Muscle of leg (tissue), 11 donors: ENCODE data around the gene B4GAT1. TPM values are rescaled to one million over a fixed set of nuclear protein-coding genes. Genes with fewer than 3 reads are reported as not detected.
A peak's percentile ranks its signal among the peaks of the same experiment; 100 is the strongest.
"Not testable (repeated sequence)": the region's sequence is repeated elsewhere in the genome, so short reads cannot be mapped to it uniquely, and the experiment has no call there.

Experiments
- DNase-seq: peaks from one replicate; pipeline ENCODE4 v3.0.0; 2013
- H3K27ac ChIP-seq: one replicate; pipeline ENCODE4 v1.5.1; 2013; ENCODE audit warnings: mild to moderate bottlenecking, low read length, control low read depth
- H3K27me3 ChIP-seq: one replicate; pipeline ENCODE4 v1.6.1; 2013; ENCODE audit warnings: low read length; ENCODE audit not compliant: control insufficient read depth, insufficient read depth
- H3K36me3 ChIP-seq: one replicate; pipeline ENCODE4 v1.6.1; 2013; ENCODE audit warnings: low read length; ENCODE audit not compliant: control insufficient read depth, insufficient read depth
- H3K4me1 ChIP-seq: one replicate; pipeline ENCODE4 v1.6.1; 2013; ENCODE audit warnings: low read length; ENCODE audit not compliant: control insufficient read depth, insufficient read depth
- H3K4me3 ChIP-seq: one replicate; pipeline ENCODE4 v1.5.1; 2013; ENCODE audit warnings: low read length, control low read depth
- H3K9me3 ChIP-seq: replicated peaks from 2 replicates; pipeline ENCODE4 v1.6.1; 2013; ENCODE audit warnings: low read depth, low read length; ENCODE audit not compliant: control insufficient read depth
- WGBS: methylation state at CpG from one replicate; pipeline ENCODE4 v1.1.5; 2013; ENCODE audit warnings: missing lambda C conversion rate; ENCODE audit not compliant: insufficient coverage; 5-methylcytosine and 5-hydroxymethylcytosine counted together
- polyA plus RNA-seq, 8 donors: library from polyadenylated mRNA; unstranded; fragments of 120-200 nt; gene quantifications; one replicate each; pipeline versions ENCODE4 v1.2.1 to v1.2.3, GENCODE V29; 2013; ENCODE audit warnings: inconsistent platforms in 1 of 8, low replicate concordance in 1 of 8; ENCODE audit not compliant: insufficient read length in 8 of 8, insufficient read depth in 1 of 8
- total RNA-seq: library from RNA; stranded (reverse); fragments of 120-200 nt; gene quantifications from one replicate; pipeline ENCODE4 v1.2.4, GENCODE V29; 2013

Gene B4GAT1
- total and polyA plus RNA-seq, 9 donors: 17.7 to 25.7 (median 23.2) TPM

DNA sequence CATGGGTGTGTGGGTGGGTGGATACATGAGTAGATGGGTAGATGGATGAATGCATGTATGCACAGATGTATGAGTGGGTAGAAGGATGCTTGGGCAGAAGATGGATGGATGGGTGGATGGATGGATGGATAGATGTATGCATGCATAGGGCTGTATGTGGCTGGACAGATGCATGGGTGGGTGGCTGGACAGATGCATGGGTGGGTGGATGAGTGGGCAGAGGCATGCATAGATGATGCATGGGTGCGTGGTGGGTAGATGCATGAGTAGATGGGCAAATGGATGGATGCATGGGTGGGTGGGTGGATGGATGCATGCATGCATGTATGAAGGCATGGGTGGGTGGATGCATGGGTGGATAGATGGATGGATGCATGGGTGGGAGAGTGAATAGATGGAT lies 23.7 kb downstream of the B4GAT1 start:
- 100% methylated on average over 1 of the region's 1 CpG for WGBS
- no peaks in the 10 kb centered on the region for H3K27me3 ChIP-seq
- no peak overlapping the region for H3K4me3 ChIP-seq
- H3K9me3 ChIP-seq: no peaks in the 10 kb centered on the region
- peaks cover 53% of the 10 kb centered on the region for H3K4me1 ChIP-seq
- no peak for DNase-seq
- H3K27ac ChIP-seq: no peak overlapping the region
- H3K36me3 ChIP-seq: no peaks in the 10 kb centered on the region

DNA sequence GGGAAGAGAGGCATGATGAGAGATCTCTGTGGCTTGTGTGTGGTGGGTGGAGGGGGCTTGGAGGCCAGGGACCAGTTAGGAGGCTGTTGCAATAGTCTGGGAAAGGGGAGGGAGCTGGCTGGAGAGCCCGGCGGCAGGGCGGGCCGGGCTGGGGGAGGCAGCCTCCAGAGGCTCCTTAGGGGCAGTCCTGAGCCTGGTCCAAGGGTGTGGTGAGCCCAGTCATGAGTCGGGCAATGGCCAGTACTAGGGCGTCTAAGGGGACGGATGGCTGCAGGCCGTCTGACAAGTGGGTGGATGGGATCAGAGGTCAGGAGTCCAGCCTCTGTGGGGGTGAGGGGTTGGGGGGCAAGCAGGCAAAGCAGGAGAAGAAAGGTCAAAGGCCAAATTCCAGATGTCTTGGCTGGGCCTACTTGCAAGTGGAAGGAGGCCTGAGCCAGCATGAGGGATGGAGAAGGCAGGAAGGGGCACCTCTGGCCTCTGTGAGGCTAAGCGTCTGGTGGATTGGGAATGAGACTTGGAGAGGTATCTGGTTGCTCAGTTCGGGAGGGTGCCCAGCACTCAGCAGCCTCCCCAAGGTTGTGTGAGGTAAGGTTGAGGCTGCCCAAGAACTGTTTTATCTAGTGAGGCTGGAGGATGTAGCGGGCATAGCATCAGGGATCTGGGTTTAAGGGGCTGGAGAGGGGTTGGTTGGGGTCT lies 24.5 kb downstream of the B4GAT1 start:
- no peaks in the 10 kb centered on the region for H3K36me3 ChIP-seq
- H3K4me1 ChIP-seq: peaks cover 53% of the 10 kb centered on the region
- DNase-seq: no peak
- no peaks in the 10 kb centered on the region for H3K27me3 ChIP-seq
- WGBS: 43% methylated on average over 11 of the region's 11 CpGs
- H3K9me3 ChIP-seq: no peaks in the 10 kb centered on the region
- H3K4me3 ChIP-seq: no peak overlapping the region
- H3K27ac ChIP-seq: no peak overlapping the region

DNA sequence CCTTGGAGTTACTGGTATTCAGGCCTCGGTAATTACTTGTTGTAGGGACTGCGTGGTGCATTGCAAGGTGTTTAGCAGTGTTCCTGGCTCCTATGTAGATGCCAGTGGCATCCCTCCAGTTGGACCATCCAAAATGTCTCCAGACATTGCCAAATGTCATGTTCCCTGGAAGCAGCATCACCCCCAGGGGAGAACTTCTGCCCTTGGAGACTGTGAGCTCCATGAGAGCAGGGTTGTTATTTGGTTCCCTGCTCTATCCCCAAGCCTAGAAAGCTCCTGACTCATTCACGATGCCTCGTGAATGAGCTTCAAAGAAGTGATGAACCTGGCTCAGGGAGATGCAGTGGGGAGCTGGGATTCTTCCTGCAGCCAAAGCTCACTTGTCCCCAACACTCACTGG lies 25.8 kb downstream of the B4GAT1 start:
- Histone ChIP-seq H3K4me3 (no peak overlapping the region), H3K9me3 (no peaks in the 10 kb centered on the region), H3K27me3 (no peaks in the 10 kb centered on the region), H3K27ac (no peak overlapping the region), H3K4me1 (peaks cover 53% of the 10 kb centered on the region), H3K36me3 (no peaks in the 10 kb centered on the region)
- no CpG with 5 or more reads among the region's 4 CpGs for WGBS
- DNase-seq: no peak

DNA sequence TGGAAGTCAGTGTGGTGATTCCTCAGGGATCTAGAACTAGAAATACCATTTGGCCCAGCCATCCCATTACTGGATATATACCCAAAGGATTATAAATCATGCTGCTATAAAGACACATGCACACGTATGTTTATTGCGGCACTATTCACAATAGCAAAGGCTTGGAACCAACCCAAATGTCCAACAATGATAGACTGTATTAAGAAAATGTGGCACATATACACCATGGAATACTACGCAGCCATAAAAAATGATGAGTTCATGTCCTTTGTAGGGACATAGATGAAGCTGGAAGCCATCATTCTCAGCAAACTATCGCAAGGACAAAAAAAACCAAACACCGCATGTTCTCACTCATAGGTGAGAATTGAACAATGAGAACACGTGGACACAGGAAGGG lies 26.7 kb downstream of the B4GAT1 start:
- peaks cover 52% of the 10 kb centered on the region for H3K4me1 ChIP-seq
- H3K4me3 ChIP-seq, H3K27ac ChIP-seq, H3K36me3 ChIP-seq, DNase-seq, H3K27me3 ChIP-seq, H3K9me3 ChIP-seq: not testable (repeated sequence)
- WGBS: no CpG with 5 or more reads among the region's 6 CpGs

DNA sequence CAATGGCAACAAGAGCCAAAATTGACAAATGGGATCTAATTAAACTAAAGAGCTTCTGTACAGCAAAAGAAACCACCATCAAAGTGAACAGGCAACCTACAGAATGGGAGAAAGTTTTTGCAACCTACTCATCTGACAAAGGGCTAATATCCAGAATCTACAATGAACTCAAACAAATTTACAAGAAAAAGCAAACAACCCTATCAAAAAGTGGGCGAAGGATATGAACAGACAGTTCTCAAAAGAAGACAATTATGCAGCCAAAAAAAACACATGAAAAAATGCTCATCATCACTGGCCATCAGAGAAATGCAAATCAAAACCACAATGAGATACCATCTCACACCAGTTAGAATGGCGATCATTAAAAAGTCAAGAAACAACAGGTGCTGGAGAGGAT lies 27.1 kb downstream of the B4GAT1 start:
- H3K4me3 ChIP-seq, DNase-seq, H3K27ac ChIP-seq, H3K27me3 ChIP-seq, H3K9me3 ChIP-seq, H3K36me3 ChIP-seq: not testable (repeated sequence)
- no CpG with 5 or more reads among the region's 2 CpGs for whole genome bisulfite sequencing
- H3K4me1 ChIP-seq: peaks cover 50% of the 10 kb centered on the region

DNA sequence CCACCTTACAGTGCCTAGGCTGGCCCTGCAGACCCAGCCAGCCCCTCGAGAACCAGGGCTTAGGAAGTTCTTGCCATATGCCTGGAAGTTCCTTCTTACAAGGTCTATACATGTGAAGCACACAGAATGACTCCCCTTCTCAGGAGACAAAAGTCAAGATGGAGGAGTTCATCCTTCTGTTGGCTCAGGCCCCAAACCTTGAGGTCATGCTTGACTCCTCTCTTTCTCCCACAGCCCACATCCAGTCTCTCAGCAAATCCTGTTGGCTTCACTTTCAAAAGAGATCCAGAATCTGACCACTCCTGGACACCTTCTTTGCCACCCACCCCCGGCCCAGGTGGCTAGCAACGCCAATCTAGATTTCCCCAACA lies 28.8 kb downstream of the B4GAT1 start:
- Histone ChIP-seq H3K4me1 (peaks cover 52% of the 10 kb centered on the region), H3K27ac (peak overlapping the region; percentile 85), H3K4me3 (no peak overlapping the region)

DNA sequence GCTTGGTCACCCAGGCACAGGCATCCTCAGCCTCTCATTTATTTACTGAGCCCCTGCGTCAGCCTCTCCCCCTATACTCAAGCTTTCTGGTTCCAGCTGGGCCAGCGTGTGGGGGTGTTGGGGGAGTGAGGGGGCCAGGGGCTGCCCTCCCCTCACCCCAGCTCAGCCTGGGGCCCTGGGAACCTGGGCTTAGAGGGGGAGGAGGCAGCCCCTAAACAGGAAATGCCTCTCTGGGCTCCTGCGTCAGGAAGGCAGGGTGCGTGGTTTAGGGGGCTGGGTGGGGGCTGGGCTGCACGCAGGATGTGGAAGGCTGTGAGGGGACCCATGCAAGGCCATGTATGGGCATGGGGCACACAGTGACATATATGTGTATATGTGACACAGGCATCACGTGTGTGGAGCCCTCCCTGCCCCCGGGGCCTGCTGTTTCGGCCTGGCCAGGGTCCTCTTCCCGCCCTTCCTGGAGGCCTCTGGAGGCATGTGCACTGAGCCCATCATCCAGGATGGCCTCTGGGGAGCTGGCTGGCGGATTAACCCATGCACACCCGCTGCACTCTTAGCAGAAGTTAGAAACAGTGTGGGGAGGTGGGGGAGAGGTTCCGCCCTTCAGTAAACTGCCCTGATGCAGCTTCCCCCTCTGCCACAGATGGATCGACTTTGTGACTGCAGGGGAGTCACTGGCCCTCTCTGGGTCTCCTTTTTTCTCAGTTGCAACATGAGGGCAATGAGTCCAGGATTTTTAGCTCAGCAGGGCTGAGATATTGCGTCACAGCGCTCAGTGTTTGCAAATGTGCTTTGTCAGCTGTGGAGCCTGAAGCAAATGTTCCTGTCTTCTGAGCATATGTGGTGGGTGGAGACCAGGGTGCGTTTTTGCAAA lies 29.5 kb downstream of the B4GAT1 start:
- Histone ChIP-seq H3K27ac (peak overlapping the region; percentile 85), H3K36me3 (no peaks in the 10 kb centered on the region), H3K4me3 (no peak overlapping the region), H3K27me3 (peaks cover 5% of the 10 kb centered on the region), H3K9me3 (no peaks in the 10 kb centered on the region), H3K4me1 (peaks cover 58% of the 10 kb centered on the region)
- WGBS: 23% methylated on average over 11 of the region's 16 CpGs
- peak; percentile 80 for DNase-seq

More for the DNA sequence above, 28.8 kb downstream of the B4GAT1 start:
- Histone ChIP-seq H3K9me3 (no peaks in the 10 kb centered on the region), H3K36me3 (no peaks in the 10 kb centered on the region), H3K27me3 (peaks cover 5% of the 10 kb centered on the region)
- 29% methylated on average over 1 of the region's 3 CpGs for WGBS
- no peak for DNase-seq

DNA sequence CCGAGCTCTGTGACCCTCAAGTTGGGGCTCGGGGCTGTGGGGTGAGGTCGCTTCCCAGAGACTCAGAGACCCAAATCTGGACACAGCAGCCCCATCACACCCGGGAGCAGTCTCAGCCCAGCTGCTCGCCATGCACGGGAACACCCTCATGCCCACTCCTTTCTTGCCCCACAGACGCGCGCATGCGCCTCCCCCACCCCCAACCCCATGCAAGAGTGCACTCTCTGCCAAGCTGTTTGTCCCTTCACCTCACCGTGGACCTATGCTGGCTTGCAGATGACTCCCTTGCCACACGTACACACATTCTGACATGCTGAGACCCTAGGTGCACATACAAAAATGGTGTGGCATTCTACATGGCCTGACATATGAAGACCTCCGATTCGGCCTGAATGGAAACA lies 30.1 kb downstream of the B4GAT1 start:
- H3K4me3 ChIP-seq: no peak overlapping the region
- no peaks in the 10 kb centered on the region for H3K36me3 ChIP-seq
- H3K4me1 ChIP-seq: peaks cover 56% of the 10 kb centered on the region
- no peaks in the 10 kb centered on the region for H3K9me3 ChIP-seq
- peak; percentile 66 for DNase-seq
- under 1% methylated on average over 13 of the region's 14 CpGs for WGBS
- peak overlapping the region; percentile 85 for H3K27ac ChIP-seq
- peaks cover 5% of the 10 kb centered on the region for H3K27me3 ChIP-seq

DNA sequence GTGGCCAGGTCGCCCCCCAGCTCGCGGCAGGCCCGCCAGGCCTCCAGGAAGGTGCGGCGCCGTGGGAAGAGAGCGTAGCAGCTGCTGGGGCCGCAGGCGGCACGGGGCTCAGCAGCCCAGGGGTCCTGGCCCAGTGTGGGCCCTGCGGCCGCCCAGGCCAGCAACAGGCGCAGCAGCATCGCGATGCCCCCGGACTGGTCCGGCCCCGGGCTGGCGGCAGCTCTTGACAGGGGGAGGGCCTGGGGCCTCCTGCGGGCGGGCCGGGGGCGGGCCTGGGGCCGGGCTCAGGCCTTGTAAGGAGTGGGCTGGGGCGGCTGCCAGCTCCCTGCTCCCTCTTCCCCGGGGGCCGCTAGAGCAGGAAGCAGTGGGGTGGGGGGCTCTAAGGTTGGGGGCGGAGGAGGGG lies 30.6 kb downstream of the B4GAT1 start, which contains the start of gene CD248:
Gene CD248, minus strand, starts transcription at position 196 of the 403 bp plus-strand sequence. Its CDS starts 17 bp downstream, at position 179.
- Histone ChIP-seq H3K4me1 (peaks cover 59% of the 10 kb centered on the region), H3K36me3 (no peaks in the 10 kb centered on the region), H3K4me3 (peak within 1 kb of the TSS; percentile 46), H3K27me3 (peaks cover 5% of the 10 kb centered on the region), H3K9me3 (no peaks in the 10 kb centered on the region), H3K27ac (peak within 1 kb of the TSS; percentile 85)
- DNase-seq: peak; percentile 95
- WGBS: 3% methylated on average over 27 of the region's 29 CpGs
